GM12878 (cell line): ENCODE data around the gene DOCK9. TPM values are rescaled to one million over a fixed set of nuclear protein-coding genes. Genes with fewer than 3 reads are reported as not detected.

Experiments used
- E2F8 ChIP-seq: fragments of 450-650 bp; IDR thresholded peaks from 2 replicates; pipeline ENCODE4 v1.6.1; 2018; ENCODE audit warnings: mild to moderate bottlenecking, low read depth, moderate library complexity; ENCODE audit not compliant: partially characterized antibody
- polyA plus RNA-seq, 11 experiments: library from polyadenylated mRNA; depleted of rRNA in 4 of 11; unstranded in 6 of 11; stranded (reverse) in 5 of 11; fragments of >200 nt; fragmentation: Nextera tagmentation in 4 of 11; fragmentation: Illumina TruSeq in 1 of 11; extraction: Ambion mirVana in 4 of 11; extraction: Trizol in 1 of 11; gene quantifications; 1 replicate in 1 of 11; 2 replicates in 10 of 11; pipeline versions ENCODE4 v1.2.1 to v1.2.3, GENCODE V29; 2011 to 2016; ENCODE audit warnings: inconsistent platforms in 2 of 11, missing spikeins in 2 of 11, low read depth in 1 of 11
- total RNA-seq, 4 experiments: library from RNA; depleted of rRNA in 3 of 4; stranded (reverse); fragments of >200 nt in 3 of 4; fragmentation: Illumina TruSeq in 1 of 4; extraction: Trizol in 1 of 4; gene quantifications; 2 replicates each; pipeline versions ENCODE4 v1.2.1 to v1.2.3, GENCODE V29; 2013 to 2021
- TF ChIP-seq, protein P1 (sequence below): fragments of 450-650 bp; IDR thresholded peaks from 2 replicates; pipeline ENCODE4 v1.6.1; 2016; ENCODE audit warnings: mild to moderate bottlenecking, moderate library complexity, borderline replicate concordance

Gene DOCK9
- total and polyA plus RNA-seq, 10 of the 15 experiments (the other 5 are each of a cell fraction or from before 2014, with no cell fraction given) = 0.09 to 2.9 (median 0.74) TPM

DNA sequence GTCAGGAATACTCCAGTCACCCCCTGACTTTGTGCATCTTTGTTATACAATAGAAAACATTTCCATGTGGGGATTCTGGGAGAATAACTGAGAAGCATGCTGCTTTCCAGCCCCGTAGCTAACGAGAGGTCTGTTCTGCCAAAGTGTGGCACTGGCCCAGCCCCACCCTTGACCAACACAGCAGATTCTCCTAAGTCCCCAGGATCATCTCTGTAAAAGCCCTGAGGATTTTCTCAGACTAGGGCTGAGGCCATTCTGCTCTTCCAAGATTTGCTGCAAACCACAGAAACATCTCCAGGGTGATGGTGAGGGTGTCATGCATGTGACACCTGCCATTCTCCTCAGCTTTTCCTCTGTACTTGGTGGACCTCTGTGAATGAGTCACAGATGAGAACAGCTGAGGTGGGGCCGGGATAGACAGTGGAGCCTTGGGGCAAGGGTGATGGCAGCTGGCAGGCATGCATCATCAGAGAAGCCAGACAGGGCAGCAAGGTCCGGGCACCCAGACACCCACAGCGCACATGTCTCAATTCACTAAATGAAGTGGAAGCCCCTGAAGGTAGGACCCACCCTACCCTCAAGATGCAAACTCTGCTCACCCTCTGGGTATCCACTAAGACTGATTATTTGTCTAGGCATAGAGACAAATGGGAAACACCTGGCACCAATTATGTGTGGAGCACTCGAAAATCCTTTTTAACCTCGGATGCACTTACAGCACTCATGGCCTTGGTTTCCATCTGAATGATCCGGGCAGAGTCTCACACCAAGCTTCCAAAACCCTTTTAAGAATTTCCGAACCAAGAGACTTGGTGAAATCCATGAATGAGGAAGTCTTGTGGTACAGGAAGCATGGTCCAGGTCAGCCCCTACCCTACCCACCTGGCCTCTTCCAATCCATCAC is 20.1 kb upstream of the DOCK9 start (continued):
- TF ChIP-seq, protein P1, sequence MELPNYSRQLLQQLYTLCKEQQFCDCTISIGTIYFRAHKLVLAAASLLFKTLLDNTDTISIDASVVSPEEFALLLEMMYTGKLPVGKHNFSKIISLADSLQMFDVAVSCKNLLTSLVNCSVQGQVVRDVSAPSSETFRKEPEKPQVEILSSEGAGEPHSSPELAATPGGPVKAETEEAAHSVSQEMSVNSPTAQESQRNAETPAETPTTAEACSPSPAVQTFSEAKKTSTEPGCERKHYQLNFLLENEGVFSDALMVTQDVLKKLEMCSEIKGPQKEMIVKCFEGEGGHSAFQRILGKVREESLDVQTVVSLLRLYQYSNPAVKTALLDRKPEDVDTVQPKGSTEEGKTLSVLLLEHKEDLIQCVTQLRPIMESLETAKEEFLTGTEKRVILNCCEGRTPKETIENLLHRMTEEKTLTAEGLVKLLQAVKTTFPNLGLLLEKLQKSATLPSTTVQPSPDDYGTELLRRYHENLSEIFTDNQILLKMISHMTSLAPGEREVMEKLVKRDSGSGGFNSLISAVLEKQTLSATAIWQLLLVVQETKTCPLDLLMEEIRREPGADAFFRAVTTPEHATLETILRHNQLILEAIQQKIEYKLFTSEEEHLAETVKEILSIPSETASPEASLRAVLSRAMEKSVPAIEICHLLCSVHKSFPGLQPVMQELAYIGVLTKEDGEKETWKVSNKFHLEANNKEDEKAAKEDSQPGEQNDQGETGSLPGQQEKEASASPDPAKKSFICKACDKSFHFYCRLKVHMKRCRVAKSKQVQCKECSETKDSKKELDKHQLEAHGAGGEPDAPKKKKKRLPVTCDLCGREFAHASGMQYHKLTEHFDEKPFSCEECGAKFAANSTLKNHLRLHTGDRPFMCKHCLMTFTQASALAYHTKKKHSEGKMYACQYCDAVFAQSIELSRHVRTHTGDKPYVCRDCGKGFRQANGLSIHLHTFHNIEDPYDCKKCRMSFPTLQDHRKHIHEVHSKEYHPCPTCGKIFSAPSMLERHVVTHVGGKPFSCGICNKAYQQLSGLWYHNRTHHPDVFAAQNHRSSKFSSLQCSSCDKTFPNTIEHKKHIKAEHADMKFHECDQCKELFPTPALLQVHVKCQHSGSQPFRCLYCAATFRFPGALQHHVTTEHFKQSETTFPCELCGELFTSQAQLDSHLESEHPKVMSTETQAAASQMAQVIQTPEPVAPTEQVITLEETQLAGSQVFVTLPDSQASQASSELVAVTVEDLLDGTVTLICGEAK = no peak
- TF ChIP-seq E2F8 = no peak
